Adrenal gland (tissue), 5 donors: ENCODE measurements around the gene GPN3.

Experiments
- CTCF ChIP-seq, 6 experiments: fragments of 450-650 bp in 4 of 6; fragments of 200-600 bp in 2 of 6; sonication (generic) in 1 of 6; IDR thresholded peaks; 1 replicate in 5 of 6; 2 replicates in 1 of 6; pipeline versions ENCODE4 v1.5.1 to v1.8.0; 2016 to 2021; ENCODE audit warnings: antibody characterized with exemption in 6 of 6, mild to moderate bottlenecking in 2 of 6, moderate library complexity in 1 of 6
- POLR2A ChIP-seq, 2 donors: fragments of 450-650 bp; IDR thresholded peaks; one replicate each; pipeline ENCODE4 v1.6.1; 2017; ENCODE audit warnings: antibody characterized with exemption in 2 of 2, mild to moderate bottlenecking in 2 of 2, moderate library complexity in 1 of 2
- donor health status: DM: no; HTN: no; CAD: no.

- no peak for TF ChIP-seq CTCF (IDR thresholded peaks at IDR 0.05)
- TF ChIP-seq POLR2A (IDR thresholded peaks at IDR 0.05): no peak
These were observed 63.9 kb downstream of the GPN3 start for GRCh38 chr12:110403976-110404682.
